Cardiac muscle cell (in vitro differentiated cells and primary cell): Measurements from ENCODE around the gene RAB3IP. TPM values are rescaled to one million over a fixed set of nuclear protein-coding genes. Genes with fewer than 3 reads are reported as not detected.
A peak's percentile ranks its signal among the peaks of the same experiment; 100 is the strongest.

Source experiments
- DNase-seq, 2 donors: peaks; one replicate each; pipeline versions ENCODE4 v3.0.0 to v3.0.0-alpha.2; 2010 to 2017; ENCODE audit warnings: low read depth in 1 of 2, low spot score in 1 of 2
- H3K27ac ChIP-seq: fragments of 200-600 bp; sonication (generic); 2 replicates; pipeline ENCODE4 v1.5.1; 2016
- H3K27me3 ChIP-seq: fragments of 200-600 bp; sonication (generic); 2 replicates; pipeline ENCODE4 v1.6.0; 2016; ENCODE audit warnings: control low read depth
- H3K36me3 ChIP-seq: fragments of 200-600 bp; sonication (generic); 2 replicates; pipeline ENCODE4 v1.5.1; 2016; ENCODE audit warnings: control low read depth
- H3K4me1 ChIP-seq: fragments of 200-600 bp; sonication (generic); 2 replicates; pipeline ENCODE4 v1.8.1; 2017; ENCODE audit warnings: low read depth, mild to moderate bottlenecking, mixed run types
- H3K4me3 ChIP-seq: fragments of 200-600 bp; sonication (generic); 2 replicates; pipeline ENCODE4 v1.5.1; 2016; ENCODE audit warnings: mild to moderate bottlenecking
- H3K9me3 ChIP-seq: fragments of 200-600 bp; sonication (generic); 2 replicates; pipeline ENCODE4 v1.5.1; 2017; ENCODE audit warnings: low read depth, mild to moderate bottlenecking, control low read depth
- polyA plus RNA-seq: library from polyadenylated mRNA; unstranded; fragments of >200 nt; fragmentation: Nextera tagmentation; extraction: Ambion mirVana; gene quantifications from 2 replicates; pipeline ENCODE4 v1.2.1, GENCODE V29; 2016
- total RNA-seq: library from RNA; depleted of rRNA; stranded (reverse); fragments of >200 nt; gene quantifications from 2 replicates; pipeline ENCODE4 v1.2.3, GENCODE V29; 2016
- TF ChIP-seq, protein P1 (sequence below): IDR thresholded peaks from 2 replicates; pipeline ENCODE4 v1.5.1; 2012; ENCODE audit warnings: low read depth, mild to moderate bottlenecking, low read length

RAB3IP gene
- total and polyA plus RNA-seq, 2 experiments from 2014 or later, result 79.3 to 81.4 TPM

DNA sequence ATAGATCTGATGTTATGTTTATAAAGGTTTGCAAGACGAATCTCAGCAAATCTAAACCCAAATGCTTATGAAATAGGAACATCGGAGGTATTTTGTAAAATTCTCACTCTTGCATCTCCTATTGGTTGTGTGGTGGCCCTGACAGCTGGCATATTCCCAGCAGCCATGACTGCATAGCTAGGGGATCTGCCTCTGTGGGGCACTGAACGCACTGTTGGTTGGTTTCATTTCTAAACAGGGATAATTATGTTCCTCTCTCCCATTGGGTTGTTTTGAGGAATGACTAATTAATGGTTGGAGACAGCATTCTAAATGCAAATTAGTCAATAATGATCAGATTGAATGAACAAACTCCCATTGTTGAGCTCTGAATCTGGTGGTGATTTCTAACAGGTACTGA is 36.8 kb upstream of the RAB3IP start:
- Histone ChIP-seq H3K27ac (no peak overlapping the region), H3K36me3 (no peaks in the 10 kb centered on the region), H3K4me3 (no peak overlapping the region), H3K4me1 (no peaks in the 10 kb centered on the region), H3K27me3 (no peaks in the 10 kb centered on the region), H3K9me3 (no peaks in the 10 kb centered on the region)
- TF ChIP-seq, protein P1, sequence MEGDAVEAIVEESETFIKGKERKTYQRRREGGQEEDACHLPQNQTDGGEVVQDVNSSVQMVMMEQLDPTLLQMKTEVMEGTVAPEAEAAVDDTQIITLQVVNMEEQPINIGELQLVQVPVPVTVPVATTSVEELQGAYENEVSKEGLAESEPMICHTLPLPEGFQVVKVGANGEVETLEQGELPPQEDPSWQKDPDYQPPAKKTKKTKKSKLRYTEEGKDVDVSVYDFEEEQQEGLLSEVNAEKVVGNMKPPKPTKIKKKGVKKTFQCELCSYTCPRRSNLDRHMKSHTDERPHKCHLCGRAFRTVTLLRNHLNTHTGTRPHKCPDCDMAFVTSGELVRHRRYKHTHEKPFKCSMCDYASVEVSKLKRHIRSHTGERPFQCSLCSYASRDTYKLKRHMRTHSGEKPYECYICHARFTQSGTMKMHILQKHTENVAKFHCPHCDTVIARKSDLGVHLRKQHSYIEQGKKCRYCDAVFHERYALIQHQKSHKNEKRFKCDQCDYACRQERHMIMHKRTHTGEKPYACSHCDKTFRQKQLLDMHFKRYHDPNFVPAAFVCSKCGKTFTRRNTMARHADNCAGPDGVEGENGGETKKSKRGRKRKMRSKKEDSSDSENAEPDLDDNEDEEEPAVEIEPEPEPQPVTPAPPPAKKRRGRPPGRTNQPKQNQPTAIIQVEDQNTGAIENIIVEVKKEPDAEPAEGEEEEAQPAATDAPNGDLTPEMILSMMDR, result no peak
- DNase-seq, result no peak

DNA sequence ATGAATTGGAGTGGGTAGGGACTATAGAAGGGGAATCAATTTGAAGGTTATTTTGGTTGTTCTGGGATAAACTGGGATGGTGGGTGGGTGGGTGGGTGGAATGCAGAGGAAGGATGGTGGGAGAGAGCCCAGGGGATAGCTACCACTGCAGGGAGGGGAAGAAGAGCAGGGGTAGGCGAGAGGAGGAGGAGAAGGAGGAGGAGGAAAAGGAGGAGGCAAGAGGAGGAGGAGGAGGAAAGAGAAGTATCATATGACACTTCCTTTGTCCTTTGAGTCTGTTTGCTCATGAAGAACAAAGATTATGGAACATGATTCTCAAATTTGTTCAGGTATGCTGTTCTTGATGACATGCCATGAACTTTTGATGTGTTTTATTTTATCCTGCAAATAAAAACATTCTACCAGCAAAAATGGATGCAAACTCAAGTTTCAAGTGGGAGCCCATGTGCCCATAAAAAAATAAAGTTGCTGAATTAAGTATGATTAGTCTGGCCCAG is 35.5 kb upstream of the RAB3IP start:
- H3K36me3 ChIP-seq, result no peaks in the 10 kb centered on the region
- no peak overlapping the region for H3K27ac ChIP-seq
- H3K4me1 ChIP-seq, result no peaks in the 10 kb centered on the region
- DNase-seq, result no peak
- H3K27me3 ChIP-seq, result no peaks in the 10 kb centered on the region
- TF ChIP-seq, protein P1, result no peak
- no peak overlapping the region for H3K4me3 ChIP-seq
- H3K9me3 ChIP-seq, result no peaks in the 10 kb centered on the region

DNA sequence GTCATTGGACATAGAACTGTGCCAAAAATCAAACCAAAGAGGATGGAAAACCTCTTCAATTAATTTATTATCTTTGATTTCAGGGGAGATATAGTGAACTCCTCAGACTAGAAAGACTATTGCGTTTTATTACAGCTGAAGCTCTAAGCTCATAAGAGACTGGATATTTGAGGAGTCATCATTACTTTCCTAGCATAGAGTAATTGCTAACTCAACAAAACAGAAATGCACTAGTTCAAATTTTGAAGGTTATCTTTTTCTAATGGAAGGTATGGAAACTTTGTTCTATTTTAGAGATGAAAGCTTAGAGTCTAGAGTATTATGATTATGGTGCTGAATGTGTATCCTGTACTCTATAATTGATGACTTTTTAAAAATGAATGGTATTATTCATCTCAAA is 34.3 kb upstream of the RAB3IP start:
- Histone ChIP-seq H3K27me3 (no peaks in the 10 kb centered on the region), H3K27ac (no peak overlapping the region), H3K4me1 (no peaks in the 10 kb centered on the region), H3K4me3 (no peak overlapping the region), H3K36me3 (no peaks in the 10 kb centered on the region), H3K9me3 (no peaks in the 10 kb centered on the region)
- TF ChIP-seq, protein P1, result no peak
- DNase-seq, result no peak

DNA sequence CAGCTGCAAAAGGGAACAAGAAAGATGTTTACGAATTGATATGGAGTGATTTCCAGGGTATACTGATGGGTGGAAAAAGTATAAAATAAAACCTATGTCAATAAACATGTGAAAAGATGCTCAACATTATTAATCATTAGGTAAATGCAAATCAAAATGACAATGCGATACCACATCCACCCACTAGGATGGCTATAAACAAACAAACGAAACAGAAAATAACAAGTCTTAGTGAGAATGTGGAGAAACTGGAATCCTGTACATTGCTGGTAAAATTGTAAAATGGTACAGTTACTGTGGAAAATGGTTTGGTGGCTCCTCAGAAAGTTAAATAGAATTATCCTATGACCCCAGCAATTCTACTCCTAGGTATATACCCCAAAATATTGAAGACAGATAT is 30.0 kb upstream of the RAB3IP start:
- Histone ChIP-seq H3K4me1 (no peaks in the 10 kb centered on the region), H3K4me3 (no peak overlapping the region), H3K9me3 (no peaks in the 10 kb centered on the region), H3K36me3 (no peaks in the 10 kb centered on the region), H3K27ac (no peak overlapping the region), H3K27me3 (no peaks in the 10 kb centered on the region)
- TF ChIP-seq, protein P1, result peak; percentile 12
- no peak for DNase-seq

DNA sequence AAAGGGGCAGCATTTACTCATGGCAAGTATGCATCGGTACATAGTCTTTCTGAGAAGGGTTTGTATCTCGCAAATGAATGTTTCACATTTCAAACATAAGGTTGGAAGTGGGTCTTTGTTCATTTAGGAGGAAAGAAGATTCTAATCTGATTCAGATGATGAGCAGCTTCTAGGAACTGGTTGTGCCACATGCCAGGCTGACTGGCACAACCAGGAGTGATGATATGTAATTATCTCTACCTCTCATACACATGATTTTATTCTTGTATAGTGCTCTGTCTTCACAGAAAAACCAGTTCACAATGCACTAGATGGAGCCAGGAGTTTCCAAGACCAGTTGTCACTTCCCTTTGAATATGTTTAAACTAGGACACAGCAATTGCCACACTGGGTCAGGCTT is 25.8 kb upstream of the RAB3IP start:
- TF ChIP-seq, protein P1, result no peak
- no peaks in the 10 kb centered on the region for H3K27me3 ChIP-seq

DNA sequence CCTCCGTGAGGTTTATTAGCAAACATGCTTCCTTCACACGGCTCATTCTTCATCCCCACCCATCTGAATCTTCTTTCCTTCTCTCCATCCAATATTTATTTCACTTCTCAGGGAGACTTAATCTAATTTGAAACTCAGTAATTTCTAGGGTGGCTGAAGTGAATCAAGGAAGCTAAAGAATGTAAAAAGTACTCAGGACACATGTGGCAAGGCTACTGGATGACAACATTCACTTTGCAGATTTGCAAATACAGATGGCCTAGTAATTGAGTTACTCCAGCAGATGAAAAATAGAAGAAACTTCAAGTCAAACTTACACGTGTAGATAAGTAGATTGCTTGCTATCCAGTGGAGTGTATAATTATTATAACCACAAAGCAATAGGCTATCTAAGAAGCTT is 24.1 kb upstream of the RAB3IP start:
- Histone ChIP-seq H3K4me1 (peaks cover 16% of the 10 kb centered on the region), H3K9me3 (no peaks in the 10 kb centered on the region), H3K27me3 (no peaks in the 10 kb centered on the region), H3K27ac (no peak overlapping the region), H3K36me3 (no peaks in the 10 kb centered on the region), H3K4me3 (no peak overlapping the region)
- no peak for DNase-seq
- TF ChIP-seq, protein P1, result no peak

More for the DNA sequence above, 25.8 kb upstream of the RAB3IP start:
- H3K9me3 ChIP-seq, result no peaks in the 10 kb centered on the region
- H3K27ac ChIP-seq, result no peak overlapping the region
- H3K4me1 ChIP-seq, result no peaks in the 10 kb centered on the region
- DNase-seq, result no peak
- H3K36me3 ChIP-seq, result no peaks in the 10 kb centered on the region
- no peak overlapping the region for H3K4me3 ChIP-seq
